ENCODE measurements around the gene TNNT2.

Gene TNNT2

DNA sequence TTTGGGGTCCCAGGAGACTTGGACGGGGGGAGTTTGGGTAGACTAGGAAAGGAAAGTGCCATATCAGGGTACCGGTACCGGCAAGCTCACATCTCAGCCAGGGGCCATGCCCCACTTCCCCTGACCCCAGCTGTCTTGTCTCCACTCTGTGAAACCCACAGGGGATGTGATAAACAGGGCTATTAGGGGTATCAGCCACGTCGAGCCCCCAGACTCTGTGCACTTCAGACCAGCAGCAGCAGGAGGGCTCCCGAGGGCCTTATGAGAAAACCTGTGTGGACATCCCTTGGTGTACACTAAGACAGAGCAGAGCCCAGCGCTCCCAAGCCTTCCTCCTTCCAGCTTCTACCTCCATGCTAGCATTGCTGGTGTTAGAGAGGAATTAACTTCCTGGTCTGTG lies 46.3 kb downstream of the TNNT2 start:
- no peak for DNase-seq

DNA sequence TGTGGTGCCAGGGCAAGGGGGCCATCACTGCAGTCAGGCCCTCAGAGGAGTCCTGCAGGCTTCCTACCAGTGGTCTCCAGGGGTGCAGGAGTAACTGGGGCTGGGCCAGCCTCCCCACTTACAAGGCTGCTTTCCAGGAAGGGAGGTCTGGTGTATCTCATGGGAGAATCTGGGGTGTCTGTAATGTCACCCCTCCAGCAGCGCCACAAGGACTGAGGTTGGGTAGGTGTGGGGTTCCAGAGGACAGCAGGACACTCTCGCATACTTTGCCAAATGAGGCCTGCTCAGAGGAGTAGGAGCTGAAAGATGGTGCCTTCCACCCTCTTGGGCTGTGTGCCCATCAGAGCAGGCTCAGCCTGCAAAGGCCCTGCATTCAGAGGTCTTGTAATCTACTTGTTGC lies 46.9 kb downstream of the TNNT2 start:
- DNase-seq: no peak

DNA sequence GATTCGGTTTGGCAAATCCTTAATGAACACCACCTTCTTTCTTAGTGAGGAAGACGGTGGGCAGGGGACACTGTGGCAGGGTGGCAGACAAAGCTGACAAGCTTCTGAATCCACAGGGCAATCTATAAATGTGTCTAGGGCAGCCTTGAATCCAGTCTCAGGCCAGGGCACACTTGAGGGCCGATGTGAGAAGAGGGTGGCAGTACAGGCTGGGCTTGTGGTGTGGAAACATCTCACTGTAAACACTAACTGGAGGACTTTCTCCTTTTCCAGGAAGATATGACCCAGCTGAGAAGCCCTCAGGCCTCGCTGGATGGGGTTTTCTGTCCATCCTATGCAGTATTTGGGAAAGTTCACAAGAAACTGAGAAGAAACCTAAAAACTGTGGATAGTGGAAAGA lies 47.7 kb downstream of the TNNT2 start:
- no peak for DNase-seq

DNA sequence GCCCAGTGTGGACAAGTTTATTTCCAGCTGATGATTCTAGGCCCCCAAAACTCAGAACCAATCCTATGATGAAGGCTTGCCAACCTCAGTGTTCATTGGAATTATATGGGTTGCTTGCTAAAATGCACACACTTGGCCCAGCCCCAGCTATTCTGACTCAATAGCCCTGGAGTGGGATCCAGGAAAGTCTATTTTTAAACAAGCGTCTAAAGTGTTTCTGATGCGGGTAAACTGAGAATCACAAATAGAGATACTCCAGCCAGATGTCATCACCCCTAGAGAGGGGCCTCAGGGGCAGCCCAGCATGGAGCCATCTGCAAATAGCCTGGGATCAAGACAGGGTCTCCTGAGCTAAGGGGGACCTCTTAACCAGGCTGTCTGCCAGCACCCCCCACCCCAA lies 48.2 kb downstream of the TNNT2 start:
- no peak for DNase-seq

DNA sequence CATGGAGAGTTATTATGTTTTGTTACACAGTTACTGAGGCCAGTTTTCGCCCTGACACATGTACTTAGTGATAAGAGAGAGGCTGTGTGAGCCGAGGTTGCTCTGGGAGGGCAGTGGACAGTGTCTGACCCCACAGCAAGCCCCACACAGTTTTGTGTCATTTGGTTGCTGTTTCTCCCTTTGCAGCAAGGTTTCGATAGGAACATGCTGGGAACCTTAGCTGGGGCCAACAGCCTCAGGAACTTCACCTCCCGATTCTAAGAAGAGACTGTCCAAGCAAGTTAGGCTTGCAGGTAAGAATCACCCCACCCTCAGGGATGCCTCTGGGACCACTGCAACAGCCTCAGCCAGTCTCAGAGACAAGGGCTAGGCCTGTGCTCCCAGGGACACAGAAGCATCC lies 48.9 kb downstream of the TNNT2 start:
- DNase-seq: no peak

DNA sequence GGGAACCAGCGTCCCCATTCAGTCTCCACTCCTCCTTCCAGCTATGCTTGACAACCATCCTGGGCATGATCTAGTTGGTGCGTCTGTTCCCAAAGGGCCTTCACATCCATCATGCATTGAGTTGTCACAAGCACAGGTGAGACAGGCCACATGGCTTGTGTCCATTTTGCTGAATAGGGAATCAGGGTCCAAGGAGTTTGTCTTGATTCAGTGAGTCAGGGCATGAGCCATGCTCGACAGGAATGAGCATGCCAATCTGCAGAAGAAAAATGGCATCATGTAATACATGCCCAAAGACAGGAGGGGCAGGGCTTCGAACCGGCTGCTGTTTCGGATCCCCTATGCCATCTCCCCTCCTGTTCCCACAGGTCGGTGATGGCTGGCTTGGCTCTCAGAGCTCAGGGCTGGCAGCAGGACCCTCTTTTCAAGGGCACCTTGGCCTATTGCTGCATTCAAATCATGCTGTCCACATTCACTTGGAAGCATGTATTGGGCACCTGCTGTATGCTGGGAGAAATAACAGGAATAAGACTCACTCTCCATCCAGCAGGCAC lies 49.7 kb downstream of the TNNT2 start:
- no peak for DNase-seq

DNA sequence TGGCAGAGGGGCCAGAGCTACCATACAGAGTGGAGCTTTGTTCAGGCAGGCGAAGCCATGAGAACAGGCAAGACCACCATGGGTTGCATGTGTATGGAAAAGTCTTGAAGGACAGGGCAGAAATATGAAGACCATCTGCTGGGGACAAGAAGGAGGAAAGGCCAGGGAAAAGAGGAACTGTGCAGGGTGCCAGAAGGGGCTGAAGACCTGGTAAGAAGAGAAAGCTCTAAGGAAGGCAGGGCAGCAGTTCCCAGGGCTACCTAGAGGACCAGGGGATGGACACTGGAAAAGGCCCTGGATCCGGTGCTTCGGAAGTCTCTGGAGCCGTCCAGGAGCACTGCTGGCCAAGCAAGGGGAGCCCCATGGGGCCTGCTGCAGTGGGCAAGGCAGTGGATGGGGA lies 50.8 kb downstream of the TNNT2 start:
- no peak for DNase-seq

DNA sequence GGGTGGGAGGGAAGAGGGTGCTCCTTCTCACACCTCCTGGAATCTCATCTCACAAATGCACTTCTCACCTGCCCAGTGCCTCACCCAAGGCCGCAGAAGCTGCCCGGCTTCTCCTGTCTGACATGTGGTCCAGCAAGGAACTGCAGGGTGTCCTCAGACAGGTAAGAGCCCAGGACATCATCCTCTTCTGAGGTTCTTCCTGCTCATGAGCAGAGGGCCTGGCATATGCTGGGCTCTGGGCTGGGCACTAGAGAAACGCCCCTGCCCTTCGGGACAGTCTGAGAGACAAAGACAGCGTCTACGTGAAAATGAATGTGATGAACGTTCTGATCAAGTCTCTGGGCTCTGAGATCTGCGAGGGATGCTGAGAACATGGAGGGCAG lies 51.8 kb downstream of the TNNT2 start:
- DNase-seq: no peak

DNA sequence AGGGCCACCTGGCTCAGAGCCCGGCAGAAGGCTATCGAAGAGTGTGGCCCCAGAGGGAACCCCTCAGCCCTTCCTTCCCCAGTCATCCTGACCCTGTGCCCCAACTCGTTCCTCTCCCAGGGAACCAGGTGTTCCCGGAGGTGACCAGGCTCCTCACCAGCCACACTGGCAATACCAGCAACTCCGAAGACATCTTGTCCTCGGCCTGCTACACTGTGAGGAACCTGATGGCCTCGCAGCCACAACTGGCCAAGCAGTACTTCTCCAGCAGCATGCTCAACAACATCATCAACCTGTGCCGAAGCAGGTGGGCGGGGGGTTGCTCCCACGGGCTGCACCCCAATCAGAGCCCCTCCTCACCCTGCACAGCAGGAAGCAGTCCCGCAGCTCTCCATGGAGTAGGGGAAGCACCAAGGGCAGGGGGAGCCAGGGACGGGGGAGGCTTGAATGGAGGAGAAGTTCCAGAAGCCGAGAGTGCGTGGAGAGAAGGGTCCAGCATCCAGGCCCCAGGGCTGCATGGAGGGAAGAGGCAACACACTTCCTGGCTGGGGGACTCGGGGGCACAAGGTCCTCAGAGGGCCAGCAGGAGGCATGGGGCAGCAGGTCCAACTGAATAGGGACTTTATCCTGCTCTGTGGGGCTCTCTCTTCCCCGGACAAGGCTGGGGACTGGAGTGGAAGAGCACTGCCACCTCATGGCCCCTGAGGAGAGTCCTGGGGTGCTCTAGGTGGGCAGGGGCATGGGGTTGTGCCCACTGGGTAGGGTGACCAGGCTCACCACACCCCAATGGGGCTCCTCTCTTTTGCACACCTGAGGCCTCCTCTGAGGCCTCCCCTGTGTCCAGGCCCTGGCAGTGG lies 52.4 kb downstream of the TNNT2 start:
- DNase-seq: no peak

DNA sequence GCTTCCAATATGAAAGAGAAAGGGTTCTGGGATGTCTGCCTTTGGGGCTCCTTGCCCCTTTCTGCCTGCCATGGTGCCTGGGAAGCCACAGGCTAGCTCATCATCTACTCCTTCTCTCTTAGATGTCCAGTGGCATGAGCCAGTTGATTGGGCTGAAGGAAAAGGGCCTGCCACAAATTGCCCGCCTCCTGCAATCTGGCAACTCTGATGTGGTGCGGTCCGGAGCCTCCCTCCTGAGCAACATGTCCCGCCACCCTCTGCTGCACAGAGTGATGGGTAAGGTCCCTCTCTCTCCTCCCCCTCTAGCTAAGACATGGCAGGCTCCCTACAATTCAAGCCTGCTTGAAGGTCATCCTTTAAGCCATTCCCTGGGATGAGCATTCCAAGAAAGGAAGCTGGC lies 53.2 kb downstream of the TNNT2 start:
- no peak for DNase-seq

DNA sequence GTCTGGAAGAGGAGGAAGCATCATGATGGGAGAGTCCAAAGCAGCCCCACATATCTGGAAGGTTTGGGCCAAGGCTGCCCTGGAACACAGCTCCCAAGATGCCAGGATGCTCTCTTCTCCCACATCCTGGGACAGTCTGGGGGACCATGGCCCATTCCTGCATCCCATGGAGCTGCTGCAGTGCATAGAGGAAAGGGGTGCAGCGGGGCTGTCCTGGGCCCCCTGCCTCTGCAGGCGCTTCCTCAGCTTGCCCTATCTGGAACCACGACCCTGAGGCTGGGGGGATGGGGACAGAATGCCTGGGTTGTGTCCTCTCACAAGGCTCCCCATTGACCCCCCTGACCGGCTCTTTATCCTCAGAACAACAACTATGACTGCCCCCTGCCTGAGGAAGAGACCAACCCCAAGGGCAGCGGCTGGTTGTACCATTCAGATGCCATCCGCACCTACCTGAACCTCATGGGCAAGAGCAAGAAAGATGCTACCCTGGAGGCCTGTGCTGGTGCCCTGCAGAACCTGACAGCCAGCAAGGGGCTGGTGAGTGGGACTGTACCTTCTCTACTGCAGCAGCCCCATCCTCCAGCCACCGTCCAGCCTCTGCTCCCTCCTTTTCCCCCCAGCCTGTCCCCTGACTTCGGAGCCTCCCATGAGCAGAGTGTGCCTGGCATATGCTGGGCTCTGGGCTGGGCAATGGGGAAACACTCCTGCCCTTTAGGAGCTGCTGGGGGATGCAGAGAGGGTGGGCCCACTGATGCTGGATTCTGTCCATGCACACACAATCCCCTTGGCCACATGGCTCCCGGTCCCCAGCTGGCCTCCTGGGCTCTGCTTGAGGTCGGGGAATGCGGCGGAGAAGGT lies 54.6 kb downstream of the TNNT2 start:
- DNase-seq: no peak

DNA sequence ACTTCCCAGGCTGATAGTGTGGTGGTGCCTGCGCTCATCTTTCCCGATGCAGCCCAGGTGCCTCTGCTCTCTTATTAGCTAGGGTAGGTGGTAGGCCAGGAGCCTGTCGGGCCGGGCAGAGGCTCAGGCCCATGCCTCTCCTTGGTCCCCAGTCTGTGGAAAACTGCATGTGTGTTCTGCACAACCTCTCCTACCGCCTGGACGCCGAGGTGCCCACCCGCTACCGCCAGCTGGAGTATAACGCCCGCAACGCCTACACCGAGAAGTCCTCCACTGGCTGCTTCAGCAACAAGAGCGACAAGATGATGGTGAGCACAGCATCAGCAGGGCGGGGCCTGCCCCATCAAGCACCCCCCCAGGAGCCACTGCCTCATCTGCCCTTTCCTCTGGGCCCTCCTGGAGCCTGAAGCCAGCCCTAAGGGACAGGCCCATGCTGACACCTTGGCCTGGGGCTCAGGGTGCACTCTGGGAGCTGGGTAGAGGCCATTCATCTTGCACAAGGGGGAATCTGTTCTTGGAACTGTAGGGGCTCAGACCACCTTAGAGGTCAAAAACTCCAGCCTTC lies 55.6 kb downstream of the TNNT2 start:
- DNase-seq: no peak

DNA sequence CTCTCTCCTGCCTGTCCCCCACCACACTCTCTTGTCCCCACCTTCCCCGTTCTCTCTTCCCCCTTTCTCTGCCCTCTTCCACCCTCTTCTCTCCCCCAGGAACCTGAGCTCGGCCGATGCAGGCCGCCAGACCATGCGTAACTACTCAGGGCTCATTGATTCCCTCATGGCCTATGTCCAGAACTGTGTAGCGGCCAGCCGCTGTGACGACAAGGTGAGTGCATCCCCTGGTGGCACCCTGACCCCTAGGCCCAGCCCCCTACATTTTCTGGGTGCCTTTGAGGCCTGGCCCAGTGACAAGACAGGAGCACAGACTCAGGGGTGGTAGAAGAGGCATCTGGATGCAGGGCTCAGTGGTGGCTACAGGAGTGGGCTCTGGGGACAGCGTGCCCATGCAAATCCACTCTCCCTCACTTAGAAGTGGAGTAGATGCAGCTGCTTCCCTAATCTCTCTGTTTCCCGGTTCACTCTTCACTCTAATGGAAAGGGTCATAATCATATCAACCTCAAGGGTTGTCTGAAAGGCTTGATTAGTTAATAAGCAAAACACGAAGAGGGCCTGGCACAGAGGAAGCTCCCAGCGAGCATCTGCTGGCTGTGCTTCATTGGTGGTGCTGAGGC lies 57.2 kb downstream of the TNNT2 start:
- DNase-seq: no peak

DNA sequence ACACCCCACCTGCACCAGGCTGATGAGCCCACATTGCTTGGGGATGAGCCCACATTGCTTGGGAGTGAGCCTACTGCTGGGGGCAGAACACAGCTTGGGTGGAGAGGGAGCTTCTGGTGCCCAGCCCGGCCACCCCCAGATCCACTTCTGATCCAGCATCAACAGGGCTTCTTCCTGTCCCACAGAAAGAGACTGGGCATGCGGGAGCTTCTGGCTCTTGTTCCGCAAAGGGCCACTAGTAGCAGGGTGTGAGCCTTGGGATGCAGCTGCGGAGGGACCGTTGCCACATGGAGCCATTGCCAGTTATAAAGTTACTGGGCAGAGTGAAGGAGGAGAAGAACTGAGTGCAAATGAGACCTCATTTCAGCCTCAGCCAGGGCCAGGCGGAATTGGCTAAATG lies 57.8 kb downstream of the TNNT2 start:
- no peak for DNase-seq

DNA sequence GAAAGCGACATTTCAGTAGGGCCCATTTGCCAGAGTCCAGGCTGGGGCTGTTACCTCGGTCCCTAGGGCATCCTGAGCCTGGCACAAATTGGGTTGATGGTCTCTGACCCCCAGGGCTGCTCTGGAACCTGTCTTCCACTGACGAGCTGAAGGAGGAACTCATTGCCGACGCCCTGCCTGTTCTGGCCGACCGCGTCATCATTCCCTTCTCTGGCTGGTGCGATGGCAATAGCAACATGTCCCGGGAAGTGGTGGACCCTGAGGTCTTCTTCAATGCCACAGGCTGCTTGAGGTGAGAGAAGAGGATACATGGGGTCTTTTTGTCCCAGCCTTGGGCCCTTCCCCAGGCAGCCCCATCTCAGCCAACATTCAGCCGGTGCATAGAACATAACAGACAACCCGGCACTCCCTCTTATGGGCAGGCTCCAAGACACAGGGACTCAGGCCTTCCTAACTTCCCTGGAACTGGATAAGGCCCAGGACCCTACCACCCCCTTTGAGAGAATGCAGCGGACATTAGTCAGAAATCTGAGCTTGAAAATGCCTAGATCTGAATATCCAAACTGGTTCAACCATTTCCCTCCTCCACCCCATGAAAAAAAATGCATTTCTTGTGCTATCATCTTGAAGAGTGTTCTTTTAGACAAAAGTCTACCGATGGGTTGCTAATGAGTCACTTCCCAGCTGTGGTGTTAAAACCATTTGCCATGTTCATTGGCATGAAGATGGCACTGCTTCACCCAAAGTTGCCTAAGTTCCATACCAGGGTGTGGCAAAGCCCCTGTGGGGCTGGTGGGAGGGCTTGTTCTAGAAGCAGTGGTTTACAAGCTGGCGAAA lies 58.8 kb downstream of the TNNT2 start:
- DNase-seq: no peak

DNA sequence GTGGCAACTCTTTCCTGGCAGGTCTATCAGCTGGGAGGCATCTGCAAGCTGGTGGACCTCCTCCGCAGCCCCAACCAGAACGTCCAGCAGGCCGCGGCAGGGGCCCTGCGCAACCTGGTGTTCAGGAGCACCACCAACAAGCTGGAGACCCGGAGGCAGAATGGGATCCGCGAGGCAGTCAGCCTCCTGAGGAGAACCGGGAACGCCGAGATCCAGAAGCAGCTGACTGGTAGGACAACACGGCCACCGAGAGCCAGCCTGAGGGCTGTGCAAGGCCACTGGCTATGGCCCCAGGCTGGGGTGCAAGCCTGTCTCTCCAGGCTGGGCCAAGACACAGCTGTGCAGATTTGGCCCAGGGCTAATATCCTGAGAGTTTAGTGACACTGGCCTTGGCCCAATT lies 59.9 kb downstream of the TNNT2 start:
- DNase-seq: no peak

DNA sequence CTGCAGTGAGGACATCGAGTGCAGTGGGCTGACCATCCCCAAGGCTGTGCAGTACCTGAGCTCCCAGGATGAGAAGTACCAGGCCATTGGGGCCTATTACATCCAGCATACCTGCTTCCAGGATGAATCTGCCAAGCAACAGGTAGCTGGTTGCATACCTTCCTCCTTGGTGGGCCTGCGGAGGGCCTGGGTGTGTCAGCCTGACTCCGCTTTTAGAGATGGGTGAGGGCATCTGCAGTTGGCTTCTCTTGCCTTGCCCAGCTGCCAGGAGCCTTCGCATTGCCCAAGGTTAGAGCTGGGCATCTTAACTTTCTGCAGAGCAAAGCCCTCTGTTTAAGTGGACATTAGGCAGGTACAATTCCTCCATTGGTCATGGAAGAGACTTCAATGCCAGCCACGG lies 60.9 kb downstream of the TNNT2 start:
- no peak for DNase-seq

DNA sequence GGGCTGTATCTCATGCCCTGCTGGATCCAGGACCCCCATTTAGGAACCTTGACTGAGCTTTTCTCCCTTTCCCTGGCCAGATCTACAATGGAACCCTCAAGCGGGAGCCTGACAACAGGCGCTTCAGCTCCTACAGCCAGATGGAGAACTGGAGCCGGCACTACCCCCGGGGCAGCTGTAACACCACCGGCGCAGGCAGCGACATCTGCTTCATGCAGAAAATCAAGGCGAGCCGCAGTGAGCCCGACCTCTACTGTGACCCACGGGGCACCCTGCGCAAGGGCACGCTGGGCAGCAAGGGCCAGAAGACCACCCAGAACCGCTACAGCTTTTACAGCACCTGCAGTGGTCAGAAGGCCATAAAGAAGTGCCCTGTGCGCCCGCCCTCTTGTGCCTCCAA lies 64.4 kb downstream of the TNNT2 start:
- DNase-seq: no peak

DNA sequence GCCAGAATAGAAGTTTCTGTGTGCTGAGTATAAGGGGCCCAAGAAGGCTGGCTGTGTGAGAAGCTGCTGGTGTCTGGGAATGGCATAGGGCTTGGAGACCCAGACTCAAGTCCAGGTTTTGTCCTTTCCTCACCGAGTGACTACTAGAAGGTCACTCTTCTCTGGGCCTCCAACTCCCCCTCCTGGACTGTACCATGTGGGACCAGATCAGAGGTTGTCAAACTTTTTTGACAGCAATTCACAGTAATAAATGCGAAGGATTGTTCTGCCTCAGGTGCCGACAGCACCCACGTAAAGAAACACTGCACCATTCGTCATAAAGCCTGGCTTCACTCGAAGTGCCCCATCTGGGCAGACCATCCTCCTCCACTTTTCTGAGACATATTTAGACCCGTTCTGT lies 65.2 kb downstream of the TNNT2 start:
- no peak for DNase-seq

DNA sequence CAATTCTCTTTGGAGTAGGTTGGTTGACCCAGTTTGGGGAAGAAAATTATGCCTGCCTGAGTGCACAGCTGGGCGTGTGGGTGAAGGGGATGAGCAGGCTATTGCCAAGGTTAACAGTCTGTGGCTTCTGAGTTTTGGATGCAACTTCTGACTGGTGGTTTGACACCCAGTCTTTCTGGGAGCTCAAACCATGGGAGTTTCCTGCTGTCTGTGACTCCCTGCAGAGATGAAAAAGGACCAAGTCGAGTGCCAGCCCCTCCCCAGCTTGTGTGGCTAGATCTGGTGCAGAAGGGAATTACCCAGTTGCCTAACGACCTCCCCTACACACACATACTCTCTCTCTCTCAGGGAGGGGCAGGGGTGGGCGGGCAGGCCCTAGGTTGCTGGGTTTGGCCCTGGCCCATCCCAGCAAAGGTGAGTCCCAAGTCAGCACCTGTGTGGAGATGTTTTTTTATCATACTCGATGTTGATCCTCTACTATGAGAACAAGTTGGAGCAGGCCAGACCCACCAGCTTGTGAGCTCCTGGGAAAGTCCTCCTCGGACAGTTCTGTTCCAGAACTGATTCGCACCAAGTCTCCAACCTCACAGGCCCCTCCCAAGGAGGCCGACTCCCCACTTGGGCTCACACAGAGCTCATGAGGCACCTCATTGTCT lies 66.0 kb downstream of the TNNT2 start:
- DNase-seq: no peak

DNA sequence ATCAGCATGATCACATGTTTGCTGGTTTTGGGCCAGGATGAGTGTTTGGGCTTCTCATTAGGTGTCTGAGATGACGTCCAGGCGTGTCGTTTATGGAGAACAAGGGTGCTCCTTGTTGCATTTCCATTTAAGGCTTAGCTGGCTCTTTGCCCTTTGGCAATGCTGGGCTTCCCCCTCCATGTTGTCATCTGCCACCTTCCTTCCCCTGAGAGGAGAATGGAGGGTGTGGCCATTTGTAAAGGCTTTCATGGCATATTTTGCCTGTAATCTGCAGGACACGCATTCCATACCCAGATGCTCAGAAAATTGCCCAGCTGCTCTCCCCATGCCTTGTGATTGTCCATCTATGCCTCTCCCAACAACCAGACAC lies 66.5 kb downstream of the TNNT2 start:
- no peak for DNase-seq
